KMS-11 (cell line): ENCODE results near the gene LDAH.

ENCODE experiments used
- H2AFZ ChIP-seq: fragments of 200-600 bp; sonication (generic); 2 replicates; pipeline ENCODE4 v1.6.1; 2016; ENCODE audit warnings: antibody characterized with exemption, mixed run types, low read depth
- H3K27ac ChIP-seq: fragments of 200-600 bp; sonication (generic); 2 replicates; pipeline ENCODE4 v1.6.1; 2016; ENCODE audit warnings: mild to moderate bottlenecking, mixed run types
- H3K27me3 ChIP-seq: fragments of 200-600 bp; sonication (generic); 2 replicates; pipeline ENCODE4 v1.6.1; 2017; ENCODE audit warnings: mild to moderate bottlenecking, low read depth, mixed run types, moderate library complexity; ENCODE audit not compliant: insufficient read depth
- H3K36me3 ChIP-seq: fragments of 200-600 bp; sonication (generic); 2 replicates; pipeline ENCODE4 v1.6.1; 2017; ENCODE audit warnings: mild to moderate bottlenecking, mixed run types; ENCODE audit not compliant: insufficient read depth
- H3K4me1 ChIP-seq: fragments of 200-600 bp; sonication (generic); 2 replicates; pipeline ENCODE4 v1.6.1; 2016; ENCODE audit warnings: mild to moderate bottlenecking, low read depth, mixed run types; ENCODE audit not compliant: poor library complexity, severe bottlenecking
- H3K4me2 ChIP-seq: fragments of 200-600 bp; sonication (generic); 2 replicates; pipeline ENCODE4 v1.7.0; 2016; ENCODE audit warnings: mild to moderate bottlenecking, mixed run types
- H3K4me3 ChIP-seq: fragments of 200-600 bp; sonication (generic); IDR thresholded peaks from 2 replicates; pipeline ENCODE4 v1.6.1; 2017; ENCODE audit warnings: low read depth, low read length, mixed read lengths; ENCODE audit not compliant: insufficient read depth
- H3K79me2 ChIP-seq: fragments of 200-600 bp; sonication (generic); 2 replicates; pipeline ENCODE4 v1.6.1; 2016; ENCODE audit warnings: low read depth, mixed run types; ENCODE audit not compliant: insufficient read depth
- H3K9ac ChIP-seq: fragments of 200-600 bp; sonication (generic); 2 replicates; pipeline ENCODE4 v1.6.1; 2016; ENCODE audit warnings: mild to moderate bottlenecking, mixed run types
- H4K20me1 ChIP-seq: fragments of 200-600 bp; sonication (generic); 2 replicates; pipeline ENCODE4 v1.6.1; 2016; ENCODE audit warnings: mild to moderate bottlenecking, mixed run types; ENCODE audit not compliant: insufficient read depth
- TF ChIP-seq, protein P1 (sequence below): fragments of 200-600 bp; sonication (generic); conservative IDR thresholded peaks from 2 replicates; pipeline ENCODE4 v1.6.1; 2017; ENCODE audit warnings: low read depth, mild to moderate bottlenecking, antibody characterized with exemption, low read length, moderate library complexity, mixed read lengths

The LDAH gene

GRCh38 chr2:20634507-20635112, 188.3 kb downstream of the LDAH start:
- no peaks in the 10 kb centered on the region for H3K79me2 ChIP-seq
- TF ChIP-seq, protein P1, sequence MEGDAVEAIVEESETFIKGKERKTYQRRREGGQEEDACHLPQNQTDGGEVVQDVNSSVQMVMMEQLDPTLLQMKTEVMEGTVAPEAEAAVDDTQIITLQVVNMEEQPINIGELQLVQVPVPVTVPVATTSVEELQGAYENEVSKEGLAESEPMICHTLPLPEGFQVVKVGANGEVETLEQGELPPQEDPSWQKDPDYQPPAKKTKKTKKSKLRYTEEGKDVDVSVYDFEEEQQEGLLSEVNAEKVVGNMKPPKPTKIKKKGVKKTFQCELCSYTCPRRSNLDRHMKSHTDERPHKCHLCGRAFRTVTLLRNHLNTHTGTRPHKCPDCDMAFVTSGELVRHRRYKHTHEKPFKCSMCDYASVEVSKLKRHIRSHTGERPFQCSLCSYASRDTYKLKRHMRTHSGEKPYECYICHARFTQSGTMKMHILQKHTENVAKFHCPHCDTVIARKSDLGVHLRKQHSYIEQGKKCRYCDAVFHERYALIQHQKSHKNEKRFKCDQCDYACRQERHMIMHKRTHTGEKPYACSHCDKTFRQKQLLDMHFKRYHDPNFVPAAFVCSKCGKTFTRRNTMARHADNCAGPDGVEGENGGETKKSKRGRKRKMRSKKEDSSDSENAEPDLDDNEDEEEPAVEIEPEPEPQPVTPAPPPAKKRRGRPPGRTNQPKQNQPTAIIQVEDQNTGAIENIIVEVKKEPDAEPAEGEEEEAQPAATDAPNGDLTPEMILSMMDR: no peak
- no peak overlapping the region for H3K27ac ChIP-seq
- no peak overlapping the region for H2AFZ ChIP-seq
- H3K9ac ChIP-seq: no peak overlapping the region
- H3K4me2 ChIP-seq: no peak overlapping the region
- H3K36me3 ChIP-seq: no peaks in the 10 kb centered on the region
- no peaks in the 10 kb centered on the region for H4K20me1 ChIP-seq
- no peaks in the 10 kb centered on the region for H3K4me1 ChIP-seq
- H3K4me3 ChIP-seq: no peak overlapping the region
- H3K27me3 ChIP-seq: no peaks in the 10 kb centered on the region
